ENCODE measurements around the gene ETV6.

DNA sequence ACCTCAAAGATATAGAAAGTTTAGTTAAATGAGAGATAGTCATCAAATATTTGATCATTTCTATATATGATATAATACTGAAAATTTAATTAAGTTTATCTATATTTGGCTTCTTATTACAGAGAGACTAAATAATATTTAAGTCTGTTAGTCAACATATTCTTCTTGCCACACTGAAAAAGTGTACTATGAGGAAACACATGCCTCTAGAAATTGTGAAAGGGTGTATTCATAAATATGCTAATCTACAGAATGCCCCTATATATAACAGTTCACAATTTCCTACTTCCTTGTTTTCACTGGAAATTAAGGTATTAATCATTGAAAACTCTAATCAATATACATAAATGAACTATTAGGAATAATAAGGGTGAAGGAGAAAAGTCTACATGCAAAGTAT lies 31.4 kb upstream of the ETV6 start:
- TF ChIP-seq POLR2A (IDR thresholded peaks at IDR 0.05) = no peak
- TF ChIP-seq, protein P1, sequence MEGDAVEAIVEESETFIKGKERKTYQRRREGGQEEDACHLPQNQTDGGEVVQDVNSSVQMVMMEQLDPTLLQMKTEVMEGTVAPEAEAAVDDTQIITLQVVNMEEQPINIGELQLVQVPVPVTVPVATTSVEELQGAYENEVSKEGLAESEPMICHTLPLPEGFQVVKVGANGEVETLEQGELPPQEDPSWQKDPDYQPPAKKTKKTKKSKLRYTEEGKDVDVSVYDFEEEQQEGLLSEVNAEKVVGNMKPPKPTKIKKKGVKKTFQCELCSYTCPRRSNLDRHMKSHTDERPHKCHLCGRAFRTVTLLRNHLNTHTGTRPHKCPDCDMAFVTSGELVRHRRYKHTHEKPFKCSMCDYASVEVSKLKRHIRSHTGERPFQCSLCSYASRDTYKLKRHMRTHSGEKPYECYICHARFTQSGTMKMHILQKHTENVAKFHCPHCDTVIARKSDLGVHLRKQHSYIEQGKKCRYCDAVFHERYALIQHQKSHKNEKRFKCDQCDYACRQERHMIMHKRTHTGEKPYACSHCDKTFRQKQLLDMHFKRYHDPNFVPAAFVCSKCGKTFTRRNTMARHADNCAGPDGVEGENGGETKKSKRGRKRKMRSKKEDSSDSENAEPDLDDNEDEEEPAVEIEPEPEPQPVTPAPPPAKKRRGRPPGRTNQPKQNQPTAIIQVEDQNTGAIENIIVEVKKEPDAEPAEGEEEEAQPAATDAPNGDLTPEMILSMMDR (IDR thresholded peaks at IDR 0.05) = no peak
